Activated naive CD8-positive, alpha-beta T cell treated with anti-CD3 and anti-CD28 coated beads for 36 hours (primary cell): ENCODE measurements around the gene CPZ. TPM values are rescaled to one million over a fixed set of nuclear protein-coding genes. Genes with fewer than 3 reads are reported as not detected.

ENCODE experiments used
- DNase-seq: peaks from one replicate; pipeline ENCODE4 v3.0.0; 2021
- H3K27ac Mint-ChIP-seq: one replicate; pipeline ENCODE4 v1.8.0; 2022; ENCODE audit warnings: mild to moderate bottlenecking, moderate library complexity, mixed read lengths
- H3K27me3 Mint-ChIP-seq: one replicate; pipeline ENCODE4 v1.8.0; 2022; ENCODE audit warnings: mild to moderate bottlenecking, mixed read lengths
- H3K36me3 Mint-ChIP-seq: one replicate; pipeline ENCODE4 v1.8.0; 2021; ENCODE audit warnings: mild to moderate bottlenecking, mixed read lengths
- H3K4me1 Mint-ChIP-seq: one replicate; pipeline ENCODE4 v1.8.0; 2021; ENCODE audit warnings: mixed read lengths
- H3K4me3 Mint-ChIP-seq: one replicate; pipeline ENCODE4 v1.8.0; 2022; ENCODE audit warnings: mild to moderate bottlenecking, moderate library complexity, mixed read lengths
- H3K9me3 Mint-ChIP-seq: one replicate; pipeline ENCODE4 v1.8.0; 2022; ENCODE audit warnings: mixed read lengths
- total RNA-seq, 2 experiments: library from RNA; stranded (reverse); gene quantifications; one replicate each; pipeline ENCODE4 v1.2.3, GENCODE V29; 2021

The CPZ gene
- total RNA-seq, 2 experiments from 2014 or later, result not detected

GRCh38 chr4:8582941-8583654, 9.5 kb upstream of the CPZ start:
- peaks cover 13% of the 10 kb centered on the region for H3K27me3 Mint-ChIP-seq
- H3K4me3 Mint-ChIP-seq, result no peak overlapping the region
- H3K9me3 Mint-ChIP-seq, result no peaks in the 10 kb centered on the region
- H3K4me1 Mint-ChIP-seq, result no peaks in the 10 kb centered on the region
- DNase-seq, result no peak
- H3K36me3 Mint-ChIP-seq, result no peaks in the 10 kb centered on the region
- no peak overlapping the region for H3K27ac Mint-ChIP-seq

- Mint-ChIP-seq H3K27ac (no peak overlapping the region), H3K27me3 (peaks cover 12% of the 10 kb centered on the region), H3K36me3 (no peaks in the 10 kb centered on the region), H3K9me3 (no peaks in the 10 kb centered on the region), H3K4me3 (no peak overlapping the region), H3K4me1 (no peaks in the 10 kb centered on the region)
- DNase-seq, result no peak
Observed at GRCh38 chr4:8583655-8584025, 8.9 kb upstream of the CPZ start.

DNA sequence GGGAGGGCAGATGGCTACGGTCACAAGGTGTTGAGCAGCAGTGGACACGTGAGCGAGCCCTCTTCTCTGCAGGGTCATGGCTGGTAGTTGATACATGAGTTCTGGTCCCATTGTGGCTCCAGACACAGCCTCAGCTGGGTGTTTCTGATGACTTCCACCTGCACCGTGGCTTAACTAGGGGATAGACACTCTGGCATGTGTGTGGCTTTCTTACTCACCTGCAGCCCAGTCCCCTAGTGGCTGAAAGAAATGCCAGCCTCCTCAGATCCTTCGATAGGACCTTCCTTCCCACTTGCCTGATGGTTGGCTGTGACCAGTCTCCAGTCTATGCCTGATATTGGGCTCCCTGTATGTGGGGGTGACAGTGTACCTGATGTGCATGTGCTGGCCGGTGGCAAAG, 7.4 kb upstream of the CPZ start:
- Mint-ChIP-seq H3K9me3 (no peaks in the 10 kb centered on the region), H3K36me3 (no peaks in the 10 kb centered on the region), H3K27me3 (peaks cover under 1% of the 10 kb centered on the region), H3K4me3 (no peak overlapping the region), H3K4me1 (no peaks in the 10 kb centered on the region), H3K27ac (no peak overlapping the region)
- DNase-seq, result no peak

DNA sequence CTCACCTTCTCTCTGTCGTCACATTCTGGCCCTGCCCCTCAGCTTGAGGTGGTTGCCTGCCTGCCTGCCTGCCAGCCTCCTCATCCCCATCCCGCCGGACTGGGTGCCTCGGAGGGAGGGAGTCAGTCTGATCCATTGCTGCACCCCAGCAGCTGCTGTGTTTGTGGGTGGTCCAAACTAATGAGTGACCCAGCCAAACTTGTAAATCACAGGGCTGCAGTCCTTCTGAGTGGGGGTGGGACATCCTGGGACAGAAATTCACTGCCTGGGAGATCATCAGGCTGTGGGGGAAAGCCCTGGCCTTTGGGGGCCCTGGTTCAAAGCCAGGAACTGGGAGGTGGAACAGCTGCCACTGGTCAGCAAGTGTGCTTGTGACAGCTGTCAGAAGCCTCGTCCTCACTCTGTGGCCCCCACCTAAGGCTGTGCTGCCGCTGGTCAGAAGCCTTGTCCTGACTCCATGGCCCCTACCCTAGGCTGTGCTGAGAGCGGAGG, 6.8 kb upstream of the CPZ start:
- Mint-ChIP-seq H3K4me1 (no peaks in the 10 kb centered on the region), H3K36me3 (no peaks in the 10 kb centered on the region), H3K4me3 (no peak overlapping the region), H3K27me3 (peaks cover 5% of the 10 kb centered on the region), H3K9me3 (no peaks in the 10 kb centered on the region), H3K27ac (no peak overlapping the region)
- no peak for DNase-seq

DNA sequence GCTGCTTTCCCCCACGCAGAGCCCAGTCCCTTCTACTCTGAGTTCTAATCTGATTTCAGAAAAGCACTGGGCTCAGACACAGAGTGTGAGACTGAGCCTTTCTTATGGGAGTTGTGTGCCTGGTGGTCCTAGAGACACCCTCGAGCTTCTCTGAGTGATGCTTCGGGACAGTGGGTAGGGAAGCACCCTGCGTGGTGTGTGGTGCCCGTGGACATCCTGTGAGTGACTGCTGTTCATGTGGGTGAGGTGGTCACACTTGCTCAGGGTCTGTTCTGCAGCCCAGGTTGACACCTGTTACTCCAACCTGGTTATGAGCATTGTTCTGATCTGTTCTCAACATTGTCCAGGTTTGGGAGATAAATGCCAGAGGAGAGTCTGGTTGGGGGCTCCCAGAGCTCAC, 6.3 kb upstream of the CPZ start:
- no peaks in the 10 kb centered on the region for H3K4me1 Mint-ChIP-seq
- H3K9me3 Mint-ChIP-seq, result no peaks in the 10 kb centered on the region
- H3K4me3 Mint-ChIP-seq, result no peak overlapping the region
- no peak for DNase-seq
- H3K36me3 Mint-ChIP-seq, result no peaks in the 10 kb centered on the region
- H3K27ac Mint-ChIP-seq, result no peak overlapping the region
- H3K27me3 Mint-ChIP-seq, result peaks cover 10% of the 10 kb centered on the region

DNA sequence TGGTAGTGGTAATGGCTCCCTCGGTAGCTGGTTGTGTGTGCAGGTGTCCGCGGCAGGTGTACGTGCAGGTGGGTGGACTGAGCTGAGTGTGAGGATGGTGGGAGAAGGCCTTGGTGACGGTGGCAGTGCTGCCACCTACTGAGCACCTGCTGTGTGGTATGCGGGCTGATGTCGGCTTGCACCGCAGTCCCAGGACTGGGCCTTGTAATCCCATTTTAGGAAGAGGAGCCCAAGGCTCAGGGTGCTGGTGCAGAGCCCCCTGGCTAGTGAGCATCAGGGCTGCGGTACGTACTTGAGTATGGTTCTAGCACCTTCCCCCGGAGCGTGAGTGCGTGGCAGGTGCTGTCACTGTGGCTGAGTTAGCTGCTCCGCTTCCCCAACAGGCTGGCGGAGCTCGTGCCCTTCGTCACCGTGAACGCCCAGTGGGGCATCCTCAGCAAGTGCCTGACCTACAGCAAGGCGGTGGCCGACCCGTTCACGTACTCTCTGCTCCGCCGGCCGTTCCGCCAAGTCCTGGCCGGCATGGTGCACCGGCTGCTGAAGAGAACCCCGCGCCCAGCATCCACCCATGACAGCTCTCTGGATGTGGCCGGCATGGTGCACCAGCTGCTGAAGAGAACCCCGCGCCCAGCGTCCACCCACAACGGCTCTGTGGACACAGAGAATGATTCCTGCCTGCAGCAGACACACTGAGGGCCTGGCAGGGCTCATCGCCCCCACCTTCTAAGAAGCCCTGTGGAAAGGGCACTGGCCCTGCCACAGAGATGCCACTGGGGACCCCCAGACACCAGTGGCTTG, 5.7 kb upstream of the CPZ start:
- no peak overlapping the region for H3K27ac Mint-ChIP-seq
- H3K9me3 Mint-ChIP-seq, result no peaks in the 10 kb centered on the region
- no peak for DNase-seq
- no peaks in the 10 kb centered on the region for H3K36me3 Mint-ChIP-seq
- no peak overlapping the region for H3K4me3 Mint-ChIP-seq
- peaks cover 16% of the 10 kb centered on the region for H3K27me3 Mint-ChIP-seq
- H3K4me1 Mint-ChIP-seq, result no peaks in the 10 kb centered on the region

- H3K4me1 Mint-ChIP-seq, result no peaks in the 10 kb centered on the region
- no peaks in the 10 kb centered on the region for H3K9me3 Mint-ChIP-seq
- peaks cover 16% of the 10 kb centered on the region for H3K27me3 Mint-ChIP-seq
- H3K36me3 Mint-ChIP-seq, result no peaks in the 10 kb centered on the region
- no peak overlapping the region for H3K4me3 Mint-ChIP-seq
- DNase-seq, result no peak
- H3K27ac Mint-ChIP-seq, result no peak overlapping the region
Observed at GRCh38 chr4:8587469-8588195, 4.9 kb upstream of the CPZ start.

GRCh38 chr4:8588196-8588470, 4.4 kb upstream of the CPZ start:
- Mint-ChIP-seq H3K4me1 (no peaks in the 10 kb centered on the region), H3K27ac (no peak overlapping the region), H3K4me3 (no peak overlapping the region), H3K36me3 (no peaks in the 10 kb centered on the region), H3K27me3 (peaks cover 20% of the 10 kb centered on the region), H3K9me3 (no peaks in the 10 kb centered on the region)
- DNase-seq, result no peak

DNA sequence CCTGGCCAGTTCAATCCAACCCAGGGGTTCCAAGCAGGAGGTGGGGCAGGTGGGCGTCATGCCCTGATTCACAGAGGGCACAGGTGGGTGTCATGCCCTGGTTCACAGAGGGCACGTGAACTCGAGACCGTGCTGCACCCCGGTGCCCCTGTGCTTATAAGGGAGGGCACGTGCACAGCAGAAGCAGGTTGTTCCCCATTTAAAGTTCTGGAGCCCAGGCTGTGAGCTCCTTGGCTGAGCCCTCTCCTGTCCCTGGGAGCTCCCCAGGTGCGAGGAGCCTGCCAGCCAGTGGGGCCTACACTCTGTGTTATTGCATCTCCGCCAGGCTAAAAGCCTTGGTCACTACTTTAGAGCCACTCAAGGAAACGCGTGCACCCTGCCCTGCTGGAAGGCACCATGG, 3.2 kb upstream of the CPZ start:
- no peaks in the 10 kb centered on the region for H3K9me3 Mint-ChIP-seq
- no peak overlapping the region for H3K4me3 Mint-ChIP-seq
- no peaks in the 10 kb centered on the region for H3K36me3 Mint-ChIP-seq
- no peak for DNase-seq
- peaks cover 32% of the 10 kb centered on the region for H3K27me3 Mint-ChIP-seq
- H3K27ac Mint-ChIP-seq, result no peak overlapping the region
- H3K4me1 Mint-ChIP-seq, result no peaks in the 10 kb centered on the region

- no peak overlapping the region for H3K27ac Mint-ChIP-seq
- H3K4me3 Mint-ChIP-seq, result no peak overlapping the region
- H3K36me3 Mint-ChIP-seq, result no peaks in the 10 kb centered on the region
- H3K4me1 Mint-ChIP-seq, result no peaks in the 10 kb centered on the region
- H3K9me3 Mint-ChIP-seq, result no peaks in the 10 kb centered on the region
- peaks cover 35% of the 10 kb centered on the region for H3K27me3 Mint-ChIP-seq
- DNase-seq, result no peak
Observed at GRCh38 chr4:8589823-8590545, 2.6 kb upstream of the CPZ start.

DNA sequence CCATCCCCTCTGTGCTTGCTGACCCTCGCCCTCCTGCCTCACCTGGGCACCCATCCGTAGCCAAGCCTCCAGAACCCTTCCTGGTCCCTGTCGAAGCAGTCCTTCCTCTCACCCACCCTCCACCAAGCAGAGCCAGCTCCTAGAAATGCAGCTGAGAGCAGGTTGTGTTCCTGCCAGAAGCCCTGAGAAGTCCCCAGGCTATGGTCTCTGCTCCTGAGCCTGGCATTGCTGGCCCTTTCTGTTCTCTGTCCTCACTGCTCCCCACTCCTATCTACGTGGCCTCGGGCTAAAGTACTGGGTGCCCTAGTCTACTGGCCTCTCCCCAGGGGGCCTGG, 2.1 kb upstream of the CPZ start:
- no peak overlapping the region for H3K27ac Mint-ChIP-seq
- H3K4me3 Mint-ChIP-seq, result no peak overlapping the region
- H3K4me1 Mint-ChIP-seq, result no peaks in the 10 kb centered on the region
- DNase-seq, result no peak
- H3K27me3 Mint-ChIP-seq, result peaks cover 35% of the 10 kb centered on the region
- H3K9me3 Mint-ChIP-seq, result no peaks in the 10 kb centered on the region
- no peaks in the 10 kb centered on the region for H3K36me3 Mint-ChIP-seq

DNA sequence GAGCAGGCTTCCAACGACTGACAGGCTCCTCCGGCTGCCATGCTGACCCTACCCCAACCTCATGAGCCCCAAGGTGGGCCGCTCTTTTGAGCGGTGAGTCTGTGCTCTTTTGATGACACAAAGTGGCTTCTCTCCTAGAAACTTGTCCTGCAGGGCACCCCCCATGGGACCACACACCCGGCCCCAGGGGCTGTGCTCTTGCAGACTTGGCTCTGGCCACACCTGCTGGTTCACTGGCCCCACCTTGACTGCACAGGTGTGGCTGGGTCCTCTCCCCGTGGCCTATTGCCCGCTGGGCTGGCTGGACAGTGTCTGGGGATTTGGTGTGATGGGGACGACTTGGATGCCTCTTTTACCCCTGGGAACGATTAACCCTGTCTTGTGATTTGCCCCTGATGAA, 1.5 kb upstream of the CPZ start:
- Mint-ChIP-seq H3K9me3 (no peaks in the 10 kb centered on the region), H3K4me3 (no peak overlapping the region)

GRCh38 chr4:8591626-8592365, 769 bp upstream of the CPZ start:
- Mint-ChIP-seq H3K9me3 (no peaks in the 10 kb centered on the region), H3K27me3 (peaks cover 35% of the 10 kb centered on the region), H3K4me3 (no peak overlapping the region), H3K4me1 (no peaks in the 10 kb centered on the region), H3K27ac (no peak overlapping the region), H3K36me3 (no peaks in the 10 kb centered on the region)
- no peak for DNase-seq

More for the DNA sequence above, 1.5 kb upstream of the CPZ start:
- H3K27me3 Mint-ChIP-seq, result peaks cover 35% of the 10 kb centered on the region
- no peak overlapping the region for H3K27ac Mint-ChIP-seq
- H3K36me3 Mint-ChIP-seq, result no peaks in the 10 kb centered on the region
- no peak for DNase-seq
- H3K4me1 Mint-ChIP-seq, result no peaks in the 10 kb centered on the region

GRCh38 chr4:8593264-8594096, 915 bp downstream of the CPZ start:
- no peaks in the 10 kb centered on the region for H3K36me3 Mint-ChIP-seq
- H3K4me1 Mint-ChIP-seq, result no peaks in the 10 kb centered on the region
- no peaks in the 10 kb centered on the region for H3K9me3 Mint-ChIP-seq
- no peak overlapping the region for H3K4me3 Mint-ChIP-seq
- H3K27ac Mint-ChIP-seq, result no peak overlapping the region
- H3K27me3 Mint-ChIP-seq, result peaks cover 35% of the 10 kb centered on the region
- no peak for DNase-seq
